Tibial artery (tissue), 4 donors: ENCODE results near the gene TRPM7.
A peak's percentile ranks its signal among the peaks of the same experiment; 100 is the strongest.

Source experiments
- DNase-seq, 2 donors: peaks; one replicate each; pipeline ENCODE4 v3.0.0-alpha.2; 2019
- H3K27ac ChIP-seq, 2 donors: fragments of 200-600 bp; sonication (generic) in 1 of 2; 1 replicate in 1 of 2; 2 replicates in 1 of 2; pipeline ENCODE4 v1.5.1; 2018 to 2019; ENCODE audit warnings: mild to moderate bottlenecking in 1 of 2
- H3K27me3 ChIP-seq, 2 donors: fragments of 200-600 bp; sonication (generic) in 1 of 2; one replicate each; pipeline versions ENCODE4 v1.5.1 to v1.6.0; 2016 to 2019
- H3K36me3 ChIP-seq, 3 donors: fragments of 200-600 bp; sonication (generic) in 2 of 3; one replicate each; pipeline ENCODE4 v1.5.1; 2016 to 2019; ENCODE audit warnings: mild to moderate bottlenecking in 2 of 3
- H3K4me1 ChIP-seq, 4 donors: fragments of 200-600 bp; sonication (generic) in 2 of 4; 1 replicate in 3 of 4; 2 replicates in 1 of 4; pipeline ENCODE4 v1.5.1; 2016 to 2019
- H3K4me3 ChIP-seq, 2 donors: fragments of 200-600 bp; sonication (generic) in 1 of 2; 1 replicate in 1 of 2; 2 replicates in 1 of 2; pipeline ENCODE4 v1.5.1; 2018 to 2019; ENCODE audit warnings: mild to moderate bottlenecking in 2 of 2
- H3K9me3 ChIP-seq, 3 donors: fragments of 200-600 bp; sonication (generic) in 1 of 3; one replicate each; pipeline ENCODE4 v1.5.1; 2016 to 2019
- CTCF ChIP-seq, 2 experiments: fragments of 200-600 bp in 1 of 2; fragments of 450-650 bp in 1 of 2; IDR thresholded peaks; one replicate each; pipeline ENCODE4 v1.5.1; 2017 to 2019; ENCODE audit warnings: antibody characterized with exemption in 2 of 2, mild to moderate bottlenecking in 1 of 2, moderate library complexity in 1 of 2
- intact Hi-C: fragments of 100-400 bp; cut with DNase I; formaldehyde crosslinking; loops from one replicate; pipeline ENCODE4 v1.15.0; 2023; ENCODE audit warnings: low total_unique reads

Gene TRPM7

GRCh38 chr15:50675535-50676144 is 11.0 kb downstream of the TRPM7 start:
- Histone ChIP-seq H3K9me3 (no peaks in the 10 kb centered on the region), H3K27ac (no peak overlapping the region), H3K27me3 (no peaks in the 10 kb centered on the region), H3K36me3 (no peaks in the 10 kb centered on the region), H3K4me1 (peaks cover 0 to 6% (median 2%) of the 10 kb centered on the region in 4 donors), H3K4me3 (no peak overlapping the region)
- no peak for DNase-seq
- peak; percentile 71 to 75 for TF ChIP-seq CTCF (IDR thresholded peaks at IDR 0.05)
- intact Hi-C loops, result loop anchor here (2.0 to 10.0 kb wide), 2 partner anchors 201 to 229 kb away; partner anchors contain the start of gene AP4E1

DNA sequence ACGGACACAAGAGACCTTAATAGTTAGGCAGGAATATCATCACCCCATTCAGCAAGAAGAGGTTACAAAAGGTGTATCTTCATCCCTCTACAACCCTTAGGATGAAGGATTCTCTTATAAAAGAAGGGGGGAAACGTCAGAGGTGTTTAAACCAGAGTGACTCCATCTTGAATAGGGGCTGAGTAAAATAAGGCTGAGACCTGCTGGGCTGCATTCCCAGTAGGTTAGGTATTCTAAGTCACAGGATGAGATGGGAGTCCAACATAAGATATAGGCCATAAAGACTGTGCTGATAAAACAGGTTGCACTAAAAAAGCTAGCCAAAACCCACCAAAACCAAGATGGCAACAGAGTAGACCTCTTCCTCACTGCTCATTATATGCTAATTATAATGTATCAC is 16.5 kb downstream of the TRPM7 start:
- Histone ChIP-seq H3K4me3 (no peak overlapping the region), H3K36me3 (no peaks in the 10 kb centered on the region), H3K4me1 (no peaks in the 10 kb centered on the region), H3K27me3 (no peaks in the 10 kb centered on the region), H3K27ac (no peak overlapping the region), H3K9me3 (no peaks in the 10 kb centered on the region)
- no peak for TF ChIP-seq CTCF (IDR thresholded peaks at IDR 0.05)
- intact Hi-C loops, result loop anchor here (10.0 kb wide), 1 partner anchor 235 kb away; the partner anchor contains the start of gene AP4E1
- DNase-seq, result no peak

GRCh38 chr15:50669611-50670010 is 17.0 kb downstream of the TRPM7 start:
- DNase-seq, result no peak
- H3K27me3 ChIP-seq, result no peaks in the 10 kb centered on the region
- no peak for TF ChIP-seq CTCF (IDR thresholded peaks at IDR 0.05)
- peaks cover 0 to 4% (median 0%) of the 10 kb centered on the region in 3 donors for H3K36me3 ChIP-seq
- H3K4me3 ChIP-seq, result no peak overlapping the region
- H3K4me1 ChIP-seq, result no peaks in the 10 kb centered on the region
- intact Hi-C loops, result loop anchor here (10.0 kb wide), 1 partner anchor 235 kb away; the partner anchor contains the start of gene AP4E1
- H3K27ac ChIP-seq, result no peak overlapping the region
- H3K9me3 ChIP-seq, result no peaks in the 10 kb centered on the region

GRCh38 chr15:50665938-50666337 is 20.7 kb downstream of the TRPM7 start:
- TF ChIP-seq CTCF (IDR thresholded peaks at IDR 0.05), result no peak
- intact Hi-C loops, result no loop called here
- peaks cover 9 to 15% (median 10%) of the 10 kb centered on the region in 3 donors for H3K36me3 ChIP-seq
- H3K9me3 ChIP-seq, result no peaks in the 10 kb centered on the region
- no peak overlapping the region for H3K27ac ChIP-seq
- no peak overlapping the region for H3K4me3 ChIP-seq
- no peak for DNase-seq
- no peaks in the 10 kb centered on the region for H3K4me1 ChIP-seq
- H3K27me3 ChIP-seq, result no peaks in the 10 kb centered on the region

DNA sequence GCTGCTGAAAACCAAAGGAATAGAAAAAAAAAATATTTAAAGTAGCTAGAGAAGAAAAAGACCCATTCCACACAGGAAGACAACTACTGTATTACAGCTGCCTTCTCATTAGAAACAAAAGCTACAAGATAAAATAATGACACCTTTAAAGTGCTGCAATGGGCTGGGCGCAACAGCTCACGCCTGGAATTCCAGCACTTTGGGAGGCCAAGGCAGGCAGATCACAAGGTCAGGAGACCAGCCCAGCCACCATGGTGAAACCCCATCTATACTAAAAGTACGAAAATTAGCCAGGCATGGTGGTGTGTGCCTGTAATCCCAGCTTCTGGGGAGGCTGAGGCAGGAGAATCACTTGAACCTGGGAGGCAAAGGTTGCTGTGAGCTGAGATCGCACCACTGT is 31.0 kb downstream of the TRPM7 start:
- DNase-seq, result no peak
- no peak for TF ChIP-seq CTCF (IDR thresholded peaks at IDR 0.05)
- peaks cover 37 to 88% (median 44%) of the 10 kb centered on the region in 3 donors for H3K36me3 ChIP-seq
- no peaks in the 10 kb centered on the region for H3K4me1 ChIP-seq
- no peak overlapping the region for H3K27ac ChIP-seq
- intact Hi-C loops, result no loop called here
- no peak overlapping the region for H3K4me3 ChIP-seq
- no peaks in the 10 kb centered on the region for H3K9me3 ChIP-seq
- H3K27me3 ChIP-seq, result no peaks in the 10 kb centered on the region
